HG03378 (cell line): ENCODE measurements around the gene LIN7C.
A peak's percentile ranks its signal among the peaks of the same experiment; 100 is the strongest.

Source experiments
- ATAC-seq: cut with Tn5 transposase; IDR thresholded peaks from one replicate; pipeline ENCODE4 v1.9.1; 2021; ENCODE audit warnings: mild to moderate bottlenecking, moderate library complexity; ENCODE audit not compliant: unreplicated experiment

The LIN7C gene

GRCh38 chr11:27471589-27472397, 34.8 kb downstream of the LIN7C start:
- ATAC-seq: peak; percentile 24

GRCh38 chr11:27470826-27471588, 35.6 kb downstream of the LIN7C start:
- ATAC-seq: no peak

- no peak for ATAC-seq
Measured at GRCh38 chr11:27470166-27470565, 36.4 kb downstream of the LIN7C start.

- ATAC-seq: no peak
Measured at GRCh38 chr11:27468995-27469695, 37.4 kb downstream of the LIN7C start.

- ATAC-seq: no peak
Measured at GRCh38 chr11:27468209-27468994, 38.2 kb downstream of the LIN7C start.

GRCh38 chr11:27467181-27467913, 39.2 kb downstream of the LIN7C start:
- ATAC-seq: no peak

GRCh38 chr11:27466363-27466762, 40.2 kb downstream of the LIN7C start:
- ATAC-seq: no peak

GRCh38 chr11:27465629-27466028, 40.9 kb downstream of the LIN7C start:
- ATAC-seq: no peak

GRCh38 chr11:27464909-27465308, 41.7 kb downstream of the LIN7C start:
- ATAC-seq: no peak

GRCh38 chr11:27464289-27464696, 42.3 kb downstream of the LIN7C start:
- ATAC-seq: no peak

GRCh38 chr11:27462543-27462942, 44.0 kb downstream of the LIN7C start:
- ATAC-seq: no peak

- ATAC-seq: no peak
Measured at GRCh38 chr11:27460158-27460978, 46.2 kb downstream of the LIN7C start.

- ATAC-seq: no peak
Measured at GRCh38 chr11:27459191-27459590, 47.4 kb downstream of the LIN7C start.

GRCh38 chr11:27458182-27458581, 48.4 kb downstream of the LIN7C start:
- no peak for ATAC-seq

- no peak for ATAC-seq
Measured at GRCh38 chr11:27456795-27457329, 49.7 kb downstream of the LIN7C start.

GRCh38 chr11:27456140-27456794, 50.3 kb downstream of the LIN7C start:
- ATAC-seq: no peak

- ATAC-seq: no peak
Measured at GRCh38 chr11:27455667-27456066, 50.9 kb downstream of the LIN7C start.

- ATAC-seq: no peak
Measured at GRCh38 chr11:27453701-27454100, 52.9 kb downstream of the LIN7C start.
